NK-92 (cell line): ENCODE data around the gene NOS3.
"Not testable (repeated sequence)": the region's sequence is repeated elsewhere in the genome, so short reads cannot be mapped to it uniquely, and the experiment has no call there.

Source experiments
- DNase-seq: peaks from one replicate; lab custom pipeline; 2025; ENCODE audit not compliant: unreplicated experiment; lab: John Stamatoyannopoulos, UW

Gene NOS3

GRCh38 chr7:151034312-151035025 is 43.7 kb downstream of the NOS3 start:
- no peak for DNase-seq

GRCh38 chr7:151035026-151035717 is 44.4 kb downstream of the NOS3 start:
- DNase-seq, result no peak

GRCh38 chr7:151035902-151036301 is 45.1 kb downstream of the NOS3 start:
- DNase-seq, result no peak

- DNase-seq, result no peak
Measured at GRCh38 chr7:151038951-151039849, 48.4 kb downstream of the NOS3 start.

GRCh38 chr7:151039850-151040548 is 49.2 kb downstream of the NOS3 start:
- no peak for DNase-seq

GRCh38 chr7:151040616-151041375 is 50.0 kb downstream of the NOS3 start:
- DNase-seq, result no peak

GRCh38 chr7:151043449-151043848 is 52.6 kb downstream of the NOS3 start:
- not testable (repeated sequence) for DNase-seq

GRCh38 chr7:151043959-151044358 is 53.1 kb downstream of the NOS3 start:
- no peak for DNase-seq

- DNase-seq, result no peak
Measured at GRCh38 chr7:151045262-151045661, 54.4 kb downstream of the NOS3 start.

GRCh38 chr7:151045967-151046366 is 55.1 kb downstream of the NOS3 start:
- DNase-seq, result no peak

- DNase-seq, result no peak
Measured at GRCh38 chr7:151046603-151047573, 56.1 kb downstream of the NOS3 start.

GRCh38 chr7:151047976-151048815 is 57.4 kb downstream of the NOS3 start, which contains the start of gene ASIC3:
ASIC3 (plus strand) TSS chr7:151048531; CDS start chr7:151048886, 355 bp downstream.
- no peak for DNase-seq

GRCh38 chr7:151048911-151049463 is 58.2 kb downstream of the NOS3 start:
- DNase-seq, result no peak

- no peak for DNase-seq
Measured at GRCh38 chr7:151051108-151051507, 60.3 kb downstream of the NOS3 start.

GRCh38 chr7:151053096-151053495 is 62.3 kb downstream of the NOS3 start:
- no peak for DNase-seq

GRCh38 chr7:151053751-151054150 is 62.9 kb downstream of the NOS3 start:
- no peak for DNase-seq

- DNase-seq, result no peak
Measured at GRCh38 chr7:151056283-151056665, 65.5 kb downstream of the NOS3 start.
